Loucy (cell line): ENCODE measurements around the gene SLC17A9.

ENCODE experiments used
- H2AFZ ChIP-seq: fragments of 200-600 bp; sonication (generic); 2 replicates; pipeline ENCODE4 v1.6.0; 2016; ENCODE audit warnings: antibody characterized with exemption, mild to moderate bottlenecking, low read length, moderate library complexity
- H3F3A ChIP-seq: fragments of 200-600 bp; 2 replicates; pipeline ENCODE4 v1.6.0; 2016; ENCODE audit warnings: antibody characterized with exemption, low read depth, mild to moderate bottlenecking
- H3K27me3 ChIP-seq: fragments of 200-600 bp; sonication (generic); 2 replicates; pipeline ENCODE4 v1.6.1; 2014; ENCODE audit warnings: low read length, mild to moderate bottlenecking; ENCODE audit not compliant: insufficient read depth, poor library complexity, severe bottlenecking
- H3K36me3 ChIP-seq: fragments of 200-600 bp; sonication (generic); 2 replicates; pipeline ENCODE4 v1.6.1; 2016; ENCODE audit warnings: low read length; ENCODE audit not compliant: insufficient read depth
- H3K4me1 ChIP-seq: fragments of 200-600 bp; sonication (generic); 2 replicates; pipeline ENCODE4 v1.5.1; 2014; ENCODE audit warnings: low read length, mild to moderate bottlenecking; ENCODE audit not compliant: insufficient read depth, poor library complexity, severe bottlenecking
- H3K4me2 ChIP-seq: fragments of 200-600 bp; sonication (generic); 2 replicates; pipeline ENCODE4 v1.6.0; 2014; ENCODE audit warnings: antibody characterized with exemption, low read length, low read depth, mild to moderate bottlenecking; ENCODE audit not compliant: poor library complexity, severe bottlenecking
- H3K4me3 ChIP-seq: fragments of 200-600 bp; sonication (generic); 2 replicates; pipeline ENCODE4 v1.5.1; 2014; ENCODE audit warnings: low read length, mild to moderate bottlenecking, mixed read lengths; ENCODE audit not compliant: poor library complexity, severe bottlenecking
- H3K79me2 ChIP-seq: fragments of 200-600 bp; sonication (generic); 2 replicates; pipeline ENCODE4 v1.6.1; 2014; ENCODE audit warnings: low read length; ENCODE audit not compliant: insufficient read depth
- H3K9ac ChIP-seq: fragments of 200-600 bp; sonication (generic); 2 replicates; pipeline ENCODE4 v1.6.0; 2014; ENCODE audit warnings: mild to moderate bottlenecking, low read depth, low read length, moderate library complexity; ENCODE audit not compliant: poor library complexity, severe bottlenecking
- H3K9me2 ChIP-seq: fragments of 200-600 bp; sonication (generic); replicated peaks from 2 replicates; pipeline ENCODE4 v1.6.1; 2016; ENCODE audit warnings: low read depth, low read length, mixed read lengths
- H3K9me3 ChIP-seq: fragments of 200-600 bp; sonication (generic); 2 replicates; pipeline ENCODE4 v1.6.1; 2014; ENCODE audit warnings: mild to moderate bottlenecking, antibody characterized with exemption, low read length, low read depth; ENCODE audit not compliant: insufficient read depth
- H4K20me1 ChIP-seq: fragments of 200-600 bp; sonication (generic); 2 replicates; pipeline ENCODE4 v1.6.0; 2014; ENCODE audit warnings: antibody characterized with exemption, low read length, mild to moderate bottlenecking; ENCODE audit not compliant: insufficient read depth, poor library complexity, severe bottlenecking
- CTCF ChIP-seq: fragments of 200-600 bp; sonication (generic); conservative IDR thresholded peaks from 2 replicates; pipeline ENCODE4 v1.5.1; 2014; ENCODE audit warnings: mild to moderate bottlenecking, antibody characterized with exemption, low read length
- EZH2phosphoT487 ChIP-seq: fragments of 200-600 bp; IDR thresholded peaks from 2 replicates; pipeline ENCODE4 v1.6.1; 2018; ENCODE audit warnings: antibody characterized with exemption, mild to moderate bottlenecking, moderate library complexity, borderline replicate concordance

The SLC17A9 gene

GRCh38 chr20:63007646-63008488, 55.4 kb downstream of the SLC17A9 start:
- H3K27me3 ChIP-seq, result peaks cover 40% of the 10 kb centered on the region
- TF ChIP-seq CTCF (no peak), EZH2phosphoT487 (no peak)
- H3K36me3 ChIP-seq, result no peaks in the 10 kb centered on the region
- H3K79me2 ChIP-seq, result peaks cover 62% of the 10 kb centered on the region
- H3K9ac ChIP-seq, result peak overlapping the region; percentile 82
- H4K20me1 ChIP-seq, result peaks cover 35% of the 10 kb centered on the region
- H3K4me3 ChIP-seq, result peak overlapping the region; percentile 78
- no peaks in the 10 kb centered on the region for H3K9me3 ChIP-seq
- no peaks in the 10 kb centered on the region for H3F3A ChIP-seq
- peaks cover 43% of the 10 kb centered on the region for H3K4me1 ChIP-seq
- H3K9me2 ChIP-seq, result no peaks in the 10 kb centered on the region
- H3K4me2 ChIP-seq, result peak overlapping the region; percentile 84
- H2AFZ ChIP-seq, result peak overlapping the region; percentile 71

GRCh38 chr20:63008541-63009044, 56.1 kb downstream of the SLC17A9 start:
- H3K27me3 ChIP-seq, result peaks cover 40% of the 10 kb centered on the region
- no peak for TF ChIP-seq EZH2phosphoT487
- TF ChIP-seq CTCF, result no peak
- no peaks in the 10 kb centered on the region for H3F3A ChIP-seq
- peak overlapping the region; percentile 84 for H3K4me2 ChIP-seq
- H4K20me1 ChIP-seq, result peaks cover 35% of the 10 kb centered on the region
- H3K9me3 ChIP-seq, result peaks cover 5% of the 10 kb centered on the region
- H3K9me2 ChIP-seq, result no peaks in the 10 kb centered on the region
- H3K36me3 ChIP-seq, result no peaks in the 10 kb centered on the region
- H3K79me2 ChIP-seq, result peaks cover 55% of the 10 kb centered on the region
- peak overlapping the region; percentile 82 for H3K9ac ChIP-seq
- H3K4me1 ChIP-seq, result peaks cover 42% of the 10 kb centered on the region
- H2AFZ ChIP-seq, result no peak overlapping the region
- H3K4me3 ChIP-seq, result peak overlapping the region; percentile 78

GRCh38 chr20:63009045-63009961, 56.8 kb downstream of the SLC17A9 start:
- no peak overlapping the region for H2AFZ ChIP-seq
- peak overlapping the region; percentile 84 for H3K4me2 ChIP-seq
- H3F3A ChIP-seq, result no peaks in the 10 kb centered on the region
- peaks cover 49% of the 10 kb centered on the region for H3K79me2 ChIP-seq
- H3K9me2 ChIP-seq, result no peaks in the 10 kb centered on the region
- H4K20me1 ChIP-seq, result peaks cover 32% of the 10 kb centered on the region
- peak overlapping the region; percentile 82 for H3K9ac ChIP-seq
- H3K4me3 ChIP-seq, result peak overlapping the region; percentile 78
- no peaks in the 10 kb centered on the region for H3K36me3 ChIP-seq
- TF ChIP-seq CTCF (peak; percentile 91), EZH2phosphoT487 (no peak)
- H3K9me3 ChIP-seq, result peaks cover 5% of the 10 kb centered on the region
- H3K4me1 ChIP-seq, result peaks cover 36% of the 10 kb centered on the region
- peaks cover 40% of the 10 kb centered on the region for H3K27me3 ChIP-seq
